ENCODE measurements around the gene TES.

GRCh38 chr7:116242759-116243158 is 32.4 kb downstream of the TES start:
- TF ChIP-seq EZH2 (IDR thresholded peaks at IDR 0.05; ENCODE audit: low read length): no peak
- TF ChIP-seq CTCF (optimal IDR thresholded peaks at IDR 0.05 in 1 of 3, IDR thresholded peaks at IDR 0.05 in 1 of 3, conservative IDR thresholded peaks at IDR 0.05 in 1 of 3; ENCODE audit: extremely low read depth in 1 of 3, insufficient read depth in 2 of 3, low read length in 3 of 3): no peak
